Ovary (tissue), 3 donors: Measurements from ENCODE around the gene SF3A1.

Experiments used
- CTCF ChIP-seq, 3 donors: fragments of 450-650 bp in 2 of 3; fragments of 200-600 bp in 1 of 3; IDR thresholded peaks; one replicate each; pipeline versions ENCODE4 v1.5.1 to v1.8.0; 2016 to 2022; ENCODE audit warnings: antibody characterized with exemption in 3 of 3, mild to moderate bottlenecking in 1 of 3
- EP300 ChIP-seq: sonication (generic); formaldehyde crosslinking; IDR thresholded peaks from one replicate; pipeline ENCODE4 v1.6.1; 2017; ENCODE audit warnings: antibody characterized with exemption
- POLR2A ChIP-seq: fragments of 450-650 bp; IDR thresholded peaks from one replicate; pipeline ENCODE4 v1.6.1; 2017; ENCODE audit warnings: antibody characterized with exemption, mild to moderate bottlenecking, moderate library complexity
- donor health status: DM: no; HTN: no; CAD: no.

- TF ChIP-seq CTCF (IDR thresholded peaks at IDR 0.05) (no peak), EP300 (no peak), POLR2A (no peak)
Measured at GRCh38 chr22:30309951-30310741, 46.5 kb downstream of the SF3A1 start.
